ENCODE data around the gene TAF1C.

DNA sequence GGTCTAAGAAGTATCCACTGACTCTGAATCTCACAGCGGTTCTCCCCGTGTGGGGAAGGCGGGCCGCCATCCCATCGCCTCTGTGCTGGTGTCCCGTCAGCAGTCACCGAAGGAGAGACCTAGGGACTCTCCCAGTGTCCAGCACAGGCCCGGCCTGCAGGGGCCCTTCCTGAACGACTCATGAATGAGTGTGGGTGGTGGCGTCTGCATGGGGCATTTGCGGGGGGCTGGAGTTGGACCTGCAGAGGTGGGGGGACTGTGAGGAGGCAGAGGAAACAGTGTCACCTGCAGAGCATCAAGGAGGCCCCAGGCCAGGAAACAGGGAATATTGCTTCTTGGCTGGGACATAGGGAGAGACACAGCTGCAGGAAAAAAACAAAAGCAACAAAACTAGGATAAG, 42.6 kb upstream of the TAF1C start:
- TF ChIP-seq MEF2A (IDR thresholded peaks at IDR 0.05; ENCODE audit: borderline replicate concordance, low read depth) (no peak), RAD21 (IDR thresholded peaks at IDR 0.05; ENCODE audit: low read length) (no peak), YY1 (IDR thresholded peaks at IDR 0.05; ENCODE audit: low read depth) (no peak)
- TF ChIP-seq, protein P1, sequence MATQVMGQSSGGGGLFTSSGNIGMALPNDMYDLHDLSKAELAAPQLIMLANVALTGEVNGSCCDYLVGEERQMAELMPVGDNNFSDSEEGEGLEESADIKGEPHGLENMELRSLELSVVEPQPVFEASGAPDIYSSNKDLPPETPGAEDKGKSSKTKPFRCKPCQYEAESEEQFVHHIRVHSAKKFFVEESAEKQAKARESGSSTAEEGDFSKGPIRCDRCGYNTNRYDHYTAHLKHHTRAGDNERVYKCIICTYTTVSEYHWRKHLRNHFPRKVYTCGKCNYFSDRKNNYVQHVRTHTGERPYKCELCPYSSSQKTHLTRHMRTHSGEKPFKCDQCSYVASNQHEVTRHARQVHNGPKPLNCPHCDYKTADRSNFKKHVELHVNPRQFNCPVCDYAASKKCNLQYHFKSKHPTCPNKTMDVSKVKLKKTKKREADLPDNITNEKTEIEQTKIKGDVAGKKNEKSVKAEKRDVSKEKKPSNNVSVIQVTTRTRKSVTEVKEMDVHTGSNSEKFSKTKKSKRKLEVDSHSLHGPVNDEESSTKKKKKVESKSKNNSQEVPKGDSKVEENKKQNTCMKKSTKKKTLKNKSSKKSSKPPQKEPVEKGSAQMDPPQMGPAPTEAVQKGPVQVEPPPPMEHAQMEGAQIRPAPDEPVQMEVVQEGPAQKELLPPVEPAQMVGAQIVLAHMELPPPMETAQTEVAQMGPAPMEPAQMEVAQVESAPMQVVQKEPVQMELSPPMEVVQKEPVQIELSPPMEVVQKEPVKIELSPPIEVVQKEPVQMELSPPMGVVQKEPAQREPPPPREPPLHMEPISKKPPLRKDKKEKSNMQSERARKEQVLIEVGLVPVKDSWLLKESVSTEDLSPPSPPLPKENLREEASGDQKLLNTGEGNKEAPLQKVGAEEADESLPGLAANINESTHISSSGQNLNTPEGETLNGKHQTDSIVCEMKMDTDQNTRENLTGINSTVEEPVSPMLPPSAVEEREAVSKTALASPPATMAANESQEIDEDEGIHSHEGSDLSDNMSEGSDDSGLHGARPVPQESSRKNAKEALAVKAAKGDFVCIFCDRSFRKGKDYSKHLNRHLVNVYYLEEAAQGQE (IDR thresholded peaks at IDR 0.05; ENCODE audit: low read depth, low read length), result no peak
- TF ChIP-seq, protein P2, sequence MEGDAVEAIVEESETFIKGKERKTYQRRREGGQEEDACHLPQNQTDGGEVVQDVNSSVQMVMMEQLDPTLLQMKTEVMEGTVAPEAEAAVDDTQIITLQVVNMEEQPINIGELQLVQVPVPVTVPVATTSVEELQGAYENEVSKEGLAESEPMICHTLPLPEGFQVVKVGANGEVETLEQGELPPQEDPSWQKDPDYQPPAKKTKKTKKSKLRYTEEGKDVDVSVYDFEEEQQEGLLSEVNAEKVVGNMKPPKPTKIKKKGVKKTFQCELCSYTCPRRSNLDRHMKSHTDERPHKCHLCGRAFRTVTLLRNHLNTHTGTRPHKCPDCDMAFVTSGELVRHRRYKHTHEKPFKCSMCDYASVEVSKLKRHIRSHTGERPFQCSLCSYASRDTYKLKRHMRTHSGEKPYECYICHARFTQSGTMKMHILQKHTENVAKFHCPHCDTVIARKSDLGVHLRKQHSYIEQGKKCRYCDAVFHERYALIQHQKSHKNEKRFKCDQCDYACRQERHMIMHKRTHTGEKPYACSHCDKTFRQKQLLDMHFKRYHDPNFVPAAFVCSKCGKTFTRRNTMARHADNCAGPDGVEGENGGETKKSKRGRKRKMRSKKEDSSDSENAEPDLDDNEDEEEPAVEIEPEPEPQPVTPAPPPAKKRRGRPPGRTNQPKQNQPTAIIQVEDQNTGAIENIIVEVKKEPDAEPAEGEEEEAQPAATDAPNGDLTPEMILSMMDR (IDR thresholded peaks at IDR 0.05), result no peak
